Measurements from ENCODE around the gene REXO1. TPM values are rescaled to one million over a fixed set of nuclear protein-coding genes. Genes with fewer than 3 reads are reported as not detected.
A peak's percentile ranks its signal among the peaks of the same experiment; 100 is the strongest.

The REXO1 gene
- total and polyA plus RNA-seq, 2 of the 13 experiments (the other 11 are each of a cell fraction or from before 2014, with no cell fraction given): 5.0 to 11.2 TPM

DNA sequence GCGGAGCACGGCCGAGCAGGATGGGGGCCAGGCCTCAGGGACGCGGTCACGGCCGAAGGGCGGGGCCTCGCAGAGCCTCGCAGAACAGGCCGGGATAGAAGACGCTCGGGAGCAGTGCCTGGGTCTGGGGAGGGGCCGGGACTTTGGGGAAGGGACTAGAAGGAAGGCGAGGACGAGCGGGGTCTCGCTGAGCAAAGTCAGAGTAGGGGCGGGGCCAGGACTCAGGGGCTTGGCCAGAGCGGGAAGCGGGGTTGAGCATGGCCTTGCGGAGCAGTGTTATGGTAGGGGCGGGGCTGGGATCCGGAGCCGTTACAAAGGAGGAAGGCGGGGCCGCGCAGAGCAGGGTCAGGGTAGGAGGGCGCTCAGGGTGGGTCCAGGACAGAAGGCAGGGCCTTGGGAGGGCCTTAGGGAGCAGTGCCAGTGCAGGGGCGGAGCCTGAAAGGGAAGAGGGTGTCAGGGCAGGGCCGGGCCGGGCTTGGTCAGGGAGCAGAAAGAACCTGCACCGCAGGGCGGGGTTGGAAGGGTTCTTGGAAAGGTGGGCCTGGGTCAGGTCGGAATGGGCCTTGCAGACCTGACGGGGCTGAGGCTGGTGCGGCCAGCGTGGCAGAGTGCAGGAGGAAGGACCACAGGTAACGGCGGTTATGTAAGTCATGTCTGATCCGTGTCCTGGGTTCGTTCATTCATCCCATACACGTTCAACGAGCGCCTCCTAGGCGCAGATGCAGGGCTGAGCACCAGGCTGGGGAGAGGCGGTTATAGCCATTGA lies 35.7 kb downstream of the REXO1 start (continued):
- TF ChIP-seq, protein P1, sequence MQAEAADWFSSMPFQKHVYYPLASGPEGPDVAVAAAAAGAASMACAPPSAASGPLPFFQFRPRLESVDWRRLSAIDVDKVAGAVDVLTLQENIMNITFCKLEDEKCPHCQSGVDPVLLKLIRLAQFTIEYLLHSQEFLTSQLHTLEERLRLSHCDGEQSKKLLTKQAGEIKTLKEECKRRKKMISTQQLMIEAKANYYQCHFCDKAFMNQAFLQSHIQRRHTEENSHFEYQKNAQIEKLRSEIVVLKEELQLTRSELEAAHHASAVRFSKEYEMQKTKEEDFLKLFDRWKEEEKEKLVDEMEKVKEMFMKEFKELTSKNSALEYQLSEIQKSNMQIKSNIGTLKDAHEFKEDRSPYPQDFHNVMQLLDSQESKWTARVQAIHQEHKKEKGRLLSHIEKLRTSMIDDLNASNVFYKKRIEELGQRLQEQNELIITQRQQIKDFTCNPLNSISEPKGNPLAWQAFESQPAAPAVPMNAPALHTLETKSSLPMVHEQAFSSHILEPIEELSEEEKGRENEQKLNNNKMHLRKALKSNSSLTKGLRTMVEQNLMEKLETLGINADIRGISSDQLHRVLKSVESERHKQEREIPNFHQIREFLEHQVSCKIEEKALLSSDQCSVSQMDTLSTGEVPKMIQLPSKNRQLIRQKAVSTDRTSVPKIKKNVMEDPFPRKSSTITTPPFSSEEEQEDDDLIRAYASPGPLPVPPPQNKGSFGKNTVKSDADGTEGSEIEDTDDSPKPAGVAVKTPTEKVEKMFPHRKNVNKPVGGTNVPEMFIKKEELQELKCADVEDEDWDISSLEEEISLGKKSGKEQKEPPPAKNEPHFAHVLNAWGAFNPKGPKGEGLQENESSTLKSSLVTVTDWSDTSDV (CRISPR knock-in tag; IDR thresholded peaks at IDR 0.05): peak; percentile 36; the same call in 1 of the 2 replicates
- TF ChIP-seq CCDC6 (CRISPR knock-in tag; IDR thresholded peaks at IDR 0.05) (no peak), AKAP8 (CRISPR knock-in tag; IDR thresholded peaks at IDR 0.05) (peak; percentile 52; the same call in 1 of the 2 replicates), MTF1 (CRISPR knock-in tag; IDR thresholded peaks at IDR 0.05) (no peak), DNMT3B (CRISPR knock-in tag; conservative IDR thresholded peaks at IDR 0.05) (no peak), ZNF382 (CRISPR knock-in tag; IDR thresholded peaks at IDR 0.05; ENCODE audit: borderline replicate concordance) (no peak), ZNF335 (CRISPR knock-in tag; IDR thresholded peaks at IDR 0.05) (peak; percentile 59; the same call in 1 of the 2 replicates), ZNF563 (CRISPR knock-in tag; IDR thresholded peaks at IDR 0.05) (peak; percentile 17; the same call in 1 of the 2 replicates), GATAD1 (CRISPR knock-in tag; IDR thresholded peaks at IDR 0.05) (peak; percentile 48), LCORL (IDR thresholded peaks at IDR 0.05) (no peak), LCORL (CRISPR knock-in tag; IDR thresholded peaks at IDR 0.05) (peak; percentile 71; the same call in 1 of the 2 replicates), ATF7 (IDR thresholded peaks at IDR 0.05) (no peak), ATF7 (CRISPR knock-in tag; IDR thresholded peaks at IDR 0.05) (no peak), TBX2 (CRISPR knock-in tag; IDR thresholded peaks at IDR 0.05; ENCODE audit: borderline replicate concordance) (peak; percentile 84; the same call in 1 of the 2 replicates), ZNF670 (CRISPR knock-in tag; IDR thresholded peaks at IDR 0.05; ENCODE audit: borderline replicate concordance) (0 out of 2 replicates have a peak, but pooled peaks have one; percentile 36), MAFF (IDR thresholded peaks at IDR 0.05; ENCODE audit: low read depth, low read length) (no peak), U2AF1 (optimal IDR thresholded peaks at IDR 0.05; ENCODE audit: low read depth, low read length) (no peak), ZNF792 (CRISPR knock-in tag; IDR thresholded peaks at IDR 0.05) (0 out of 2 replicates have a peak, but pooled peaks have one; percentile 27), ZNF720 (CRISPR knock-in tag; IDR thresholded peaks at IDR 0.05) (no peak), ZNF780A (CRISPR knock-in tag; IDR thresholded peaks at IDR 0.05) (no peak)
- TF ChIP-seq, protein P2, sequence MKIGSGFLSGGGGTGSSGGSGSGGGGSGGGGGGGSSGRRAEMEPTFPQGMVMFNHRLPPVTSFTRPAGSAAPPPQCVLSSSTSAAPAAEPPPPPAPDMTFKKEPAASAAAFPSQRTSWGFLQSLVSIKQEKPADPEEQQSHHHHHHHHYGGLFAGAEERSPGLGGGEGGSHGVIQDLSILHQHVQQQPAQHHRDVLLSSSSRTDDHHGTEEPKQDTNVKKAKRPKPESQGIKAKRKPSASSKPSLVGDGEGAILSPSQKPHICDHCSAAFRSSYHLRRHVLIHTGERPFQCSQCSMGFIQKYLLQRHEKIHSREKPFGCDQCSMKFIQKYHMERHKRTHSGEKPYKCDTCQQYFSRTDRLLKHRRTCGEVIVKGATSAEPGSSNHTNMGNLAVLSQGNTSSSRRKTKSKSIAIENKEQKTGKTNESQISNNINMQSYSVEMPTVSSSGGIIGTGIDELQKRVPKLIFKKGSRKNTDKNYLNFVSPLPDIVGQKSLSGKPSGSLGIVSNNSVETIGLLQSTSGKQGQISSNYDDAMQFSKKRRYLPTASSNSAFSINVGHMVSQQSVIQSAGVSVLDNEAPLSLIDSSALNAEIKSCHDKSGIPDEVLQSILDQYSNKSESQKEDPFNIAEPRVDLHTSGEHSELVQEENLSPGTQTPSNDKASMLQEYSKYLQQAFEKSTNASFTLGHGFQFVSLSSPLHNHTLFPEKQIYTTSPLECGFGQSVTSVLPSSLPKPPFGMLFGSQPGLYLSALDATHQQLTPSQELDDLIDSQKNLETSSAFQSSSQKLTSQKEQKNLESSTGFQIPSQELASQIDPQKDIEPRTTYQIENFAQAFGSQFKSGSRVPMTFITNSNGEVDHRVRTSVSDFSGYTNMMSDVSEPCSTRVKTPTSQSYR (CRISPR knock-in tag; IDR thresholded peaks at IDR 0.05; ENCODE audit: borderline replicate concordance): no peak
- TF ChIP-seq, protein P3, sequence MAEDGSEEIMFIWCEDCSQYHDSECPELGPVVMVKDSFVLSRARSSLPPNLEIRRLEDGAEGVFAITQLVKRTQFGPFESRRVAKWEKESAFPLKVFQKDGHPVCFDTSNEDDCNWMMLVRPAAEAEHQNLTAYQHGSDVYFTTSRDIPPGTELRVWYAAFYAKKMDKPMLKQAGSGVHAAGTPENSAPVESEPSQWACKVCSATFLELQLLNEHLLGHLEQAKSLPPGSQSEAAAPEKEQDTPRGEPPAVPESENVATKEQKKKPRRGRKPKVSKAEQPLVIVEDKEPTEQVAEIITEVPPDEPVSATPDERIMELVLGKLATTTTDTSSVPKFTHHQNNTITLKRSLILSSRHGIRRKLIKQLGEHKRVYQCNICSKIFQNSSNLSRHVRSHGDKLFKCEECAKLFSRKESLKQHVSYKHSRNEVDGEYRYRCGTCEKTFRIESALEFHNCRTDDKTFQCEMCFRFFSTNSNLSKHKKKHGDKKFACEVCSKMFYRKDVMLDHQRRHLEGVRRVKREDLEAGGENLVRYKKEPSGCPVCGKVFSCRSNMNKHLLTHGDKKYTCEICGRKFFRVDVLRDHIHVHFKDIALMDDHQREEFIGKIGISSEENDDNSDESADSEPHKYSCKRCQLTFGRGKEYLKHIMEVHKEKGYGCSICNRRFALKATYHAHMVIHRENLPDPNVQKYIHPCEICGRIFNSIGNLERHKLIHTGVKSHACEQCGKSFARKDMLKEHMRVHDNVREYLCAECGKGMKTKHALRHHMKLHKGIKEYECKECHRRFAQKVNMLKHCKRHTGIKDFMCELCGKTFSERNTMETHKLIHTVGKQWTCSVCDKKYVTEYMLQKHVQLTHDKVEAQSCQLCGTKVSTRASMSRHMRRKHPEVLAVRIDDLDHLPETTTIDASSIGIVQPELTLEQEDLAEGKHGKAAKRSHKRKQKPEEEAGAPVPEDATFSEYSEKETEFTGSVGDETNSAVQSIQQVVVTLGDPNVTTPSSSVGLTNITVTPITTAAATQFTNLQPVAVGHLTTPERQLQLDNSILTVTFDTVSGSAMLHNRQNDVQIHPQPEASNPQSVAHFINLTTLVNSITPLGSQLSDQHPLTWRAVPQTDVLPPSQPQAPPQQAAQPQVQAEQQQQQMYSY (CRISPR knock-in tag; IDR thresholded peaks at IDR 0.05): no peak

Data from HepG2 (cell line).